ENCODE data around the gene NOS3. TPM values are rescaled to one million over a fixed set of nuclear protein-coding genes. Genes with fewer than 3 reads are reported as not detected.

NOS3 gene
- polyA plus RNA-seq, 1 experiment = 1.3 TPM

DNA sequence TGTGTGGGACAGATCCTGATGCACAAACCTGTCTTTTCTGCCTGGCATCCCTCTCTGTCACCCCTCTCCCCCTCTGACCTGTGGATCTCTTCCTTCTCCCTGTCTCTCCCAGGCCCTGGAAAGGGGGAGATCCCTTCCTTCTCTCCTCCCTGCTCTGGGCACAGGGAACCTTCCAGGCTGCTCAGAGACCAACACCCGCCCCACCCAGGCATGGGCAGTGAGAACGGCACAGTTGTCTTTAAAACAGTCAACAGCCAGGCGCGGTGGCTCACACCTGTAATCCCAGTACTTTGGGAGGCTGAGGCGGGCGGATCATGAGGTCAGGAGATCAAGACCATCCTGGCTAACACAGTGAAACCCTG, 47.4 kb upstream of the NOS3 start:
- no peak for DNase-seq (ENCODE audit: low read depth)
- TF ChIP-seq, protein P1, sequence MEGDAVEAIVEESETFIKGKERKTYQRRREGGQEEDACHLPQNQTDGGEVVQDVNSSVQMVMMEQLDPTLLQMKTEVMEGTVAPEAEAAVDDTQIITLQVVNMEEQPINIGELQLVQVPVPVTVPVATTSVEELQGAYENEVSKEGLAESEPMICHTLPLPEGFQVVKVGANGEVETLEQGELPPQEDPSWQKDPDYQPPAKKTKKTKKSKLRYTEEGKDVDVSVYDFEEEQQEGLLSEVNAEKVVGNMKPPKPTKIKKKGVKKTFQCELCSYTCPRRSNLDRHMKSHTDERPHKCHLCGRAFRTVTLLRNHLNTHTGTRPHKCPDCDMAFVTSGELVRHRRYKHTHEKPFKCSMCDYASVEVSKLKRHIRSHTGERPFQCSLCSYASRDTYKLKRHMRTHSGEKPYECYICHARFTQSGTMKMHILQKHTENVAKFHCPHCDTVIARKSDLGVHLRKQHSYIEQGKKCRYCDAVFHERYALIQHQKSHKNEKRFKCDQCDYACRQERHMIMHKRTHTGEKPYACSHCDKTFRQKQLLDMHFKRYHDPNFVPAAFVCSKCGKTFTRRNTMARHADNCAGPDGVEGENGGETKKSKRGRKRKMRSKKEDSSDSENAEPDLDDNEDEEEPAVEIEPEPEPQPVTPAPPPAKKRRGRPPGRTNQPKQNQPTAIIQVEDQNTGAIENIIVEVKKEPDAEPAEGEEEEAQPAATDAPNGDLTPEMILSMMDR (IDR thresholded peaks at IDR 0.05; ENCODE audit: insufficient read depth, low read depth, low read length) = no peak
- Histone ChIP-seq H3K27me3 (ENCODE audit: control insufficient read depth, insufficient read depth, low read length) (peaks cover 5% of the 10 kb centered on the region; the same call in 1 of the 2 replicates), H3K4me3 (ENCODE audit: low read depth, low read length) (no peak overlapping the region), H3K36me3 (ENCODE audit: control insufficient read depth, insufficient read depth, low read length) (no peaks in the 10 kb centered on the region)
- CTCF ChIA-PET = no interaction called here
- POLR2A ChIA-PET = no interaction called here

DNA sequence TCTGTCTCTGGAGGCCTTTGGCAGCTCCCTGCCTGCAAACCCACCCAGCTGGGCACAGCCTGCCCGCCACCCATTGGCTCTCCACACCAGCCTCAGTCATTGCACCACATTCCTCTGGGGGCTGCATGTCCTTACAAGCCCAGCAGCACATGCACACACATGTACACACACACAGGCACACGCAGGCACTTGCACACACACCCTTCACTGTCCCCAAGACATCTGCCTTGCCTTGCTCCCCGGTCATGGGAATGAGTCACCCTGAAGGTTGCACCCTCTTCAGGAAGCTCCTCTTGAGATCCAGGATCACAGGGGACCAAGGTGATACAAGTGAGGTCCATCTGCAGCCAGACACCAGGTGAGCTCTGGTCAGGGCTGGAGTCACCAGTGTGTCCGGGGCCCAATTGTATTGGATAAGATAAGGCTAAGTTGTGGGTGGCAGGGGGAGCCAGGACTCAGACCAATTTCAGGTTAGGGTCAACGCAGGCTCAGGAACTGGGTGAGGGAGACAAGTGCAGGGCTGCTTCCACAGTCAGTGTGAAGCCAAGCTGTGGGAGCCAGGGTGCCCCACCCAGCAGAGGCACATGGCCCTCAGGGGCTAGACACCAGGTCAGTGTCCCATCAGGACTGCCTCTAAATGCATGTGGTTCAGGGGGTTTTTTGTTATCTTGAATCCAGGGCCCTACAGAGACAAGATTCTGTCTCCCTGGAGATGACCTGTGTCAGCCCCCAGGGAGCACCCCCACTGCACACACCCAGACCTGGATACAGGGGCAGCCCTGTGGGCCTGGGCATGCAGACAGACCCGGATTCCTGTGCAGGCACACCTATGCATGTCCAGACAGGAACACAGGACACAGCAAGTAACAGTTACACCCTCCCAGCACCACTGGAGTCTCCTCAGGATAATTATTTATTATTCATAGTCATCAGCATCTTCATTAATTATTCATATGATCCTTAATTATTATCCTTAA, 46.5 kb upstream of the NOS3 start:
- POLR2A ChIA-PET = no interaction called here
- DNase-seq (ENCODE audit: low read depth) = no peak
- peaks cover 5% of the 10 kb centered on the region; the same call in 1 of the 2 replicates for H3K27me3 ChIP-seq (ENCODE audit: control insufficient read depth, insufficient read depth, low read length)
- TF ChIP-seq, protein P1 (IDR thresholded peaks at IDR 0.05; ENCODE audit: insufficient read depth, low read depth, low read length) = no peak
- CTCF ChIA-PET = interaction anchor here (0.7 kb wide), 1 partner anchor 41 kb away, joined by 3 read pairs; no protein-coding TSS in a partner anchor
- no peaks in the 10 kb centered on the region for H3K36me3 ChIP-seq (ENCODE audit: control insufficient read depth, insufficient read depth, low read length)
- no peak overlapping the region for H3K4me3 ChIP-seq (ENCODE audit: low read depth, low read length)

DNA sequence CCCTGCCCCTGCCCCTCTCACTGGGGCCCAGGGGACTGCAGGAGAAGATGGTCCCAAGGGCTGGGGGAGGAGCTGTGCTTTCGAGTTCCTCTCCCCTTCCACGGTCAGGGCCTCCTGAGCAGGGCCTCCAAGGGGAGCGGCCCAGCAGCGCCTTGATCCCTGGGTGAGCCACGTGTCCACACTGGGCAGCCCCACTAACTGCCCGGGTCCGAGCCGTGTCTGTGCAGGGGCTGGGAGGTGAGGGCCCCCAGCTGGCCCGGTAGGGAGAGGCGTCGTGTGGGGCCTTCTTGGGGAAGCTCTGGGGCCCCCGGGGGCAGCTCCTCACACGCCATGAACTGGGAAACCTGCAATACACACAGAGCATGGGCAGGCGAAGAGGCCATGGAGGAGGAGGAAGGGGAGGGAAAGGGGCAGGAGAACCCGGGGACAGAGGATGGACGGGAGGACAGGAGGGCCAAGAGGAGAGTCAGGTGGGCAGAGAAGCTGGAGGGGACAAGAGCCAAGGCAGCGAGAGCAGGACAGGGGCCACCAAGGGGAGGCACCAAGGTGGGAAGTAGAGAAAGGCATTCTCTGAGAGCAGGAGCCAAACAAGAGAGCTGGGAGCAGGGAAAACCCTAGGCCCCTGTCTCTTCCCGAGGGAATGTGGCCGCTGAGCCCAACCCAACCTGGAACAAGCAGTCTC, 45.5 kb upstream of the NOS3 start:
- H3K27me3 ChIP-seq (ENCODE audit: control insufficient read depth, insufficient read depth, low read length) = peaks cover 5% of the 10 kb centered on the region; the same call in 1 of the 2 replicates
- H3K4me3 ChIP-seq (ENCODE audit: low read depth, low read length) = no peak overlapping the region
- POLR2A ChIA-PET = no interaction called here
- CTCF ChIA-PET = interaction anchor here (0.7 to 1.1 kb wide), 2 partner anchors 17 to 40 kb away, joined by 3 to 5 read pairs; no protein-coding TSS in a partner anchor
- no peaks in the 10 kb centered on the region for H3K36me3 ChIP-seq (ENCODE audit: control insufficient read depth, insufficient read depth, low read length)
- TF ChIP-seq, protein P1 (IDR thresholded peaks at IDR 0.05; ENCODE audit: insufficient read depth, low read depth, low read length) = no peak
- no peak for DNase-seq (ENCODE audit: low read depth)

DNA sequence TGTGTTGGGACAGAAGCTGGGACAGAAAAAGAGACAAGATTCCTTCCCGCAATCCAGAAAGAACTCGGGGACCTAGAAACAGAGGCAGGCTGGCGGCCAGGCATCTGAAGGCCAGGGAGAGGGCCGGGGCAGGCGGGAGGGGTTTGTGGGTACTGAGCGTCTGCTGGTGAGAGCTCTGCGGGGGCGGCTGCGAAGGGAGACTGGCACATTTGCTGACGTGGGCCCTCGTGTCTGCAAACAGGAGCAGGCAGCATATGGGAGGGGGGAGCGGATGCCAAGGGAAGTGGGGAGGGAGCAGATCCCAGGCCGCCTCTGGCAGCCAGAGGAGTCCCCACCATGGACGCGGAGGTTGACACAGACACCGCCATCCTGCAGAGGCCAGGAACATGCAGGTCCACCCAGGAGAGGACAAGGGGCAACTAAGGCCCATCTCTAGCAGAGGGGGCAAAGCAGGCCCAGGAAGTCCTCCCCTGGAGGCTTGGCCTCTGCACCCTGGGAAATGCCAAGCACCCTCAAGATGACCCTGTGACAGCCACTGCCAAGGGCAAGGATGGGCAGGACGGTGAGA, 44.9 kb upstream of the NOS3 start:
- DNase-seq (ENCODE audit: low read depth) = no peak
- peaks cover 4% of the 10 kb centered on the region; the same call in 1 of the 2 replicates for H3K27me3 ChIP-seq (ENCODE audit: control insufficient read depth, insufficient read depth, low read length)
- POLR2A ChIA-PET = no interaction called here
- CTCF ChIA-PET = interaction anchor here (1.1 kb wide), 1 partner anchor 17 kb away, joined by 5 read pairs; no protein-coding TSS in a partner anchor
- TF ChIP-seq, protein P1 (IDR thresholded peaks at IDR 0.05; ENCODE audit: insufficient read depth, low read depth, low read length) = no peak
- no peaks in the 10 kb centered on the region for H3K36me3 ChIP-seq (ENCODE audit: control insufficient read depth, insufficient read depth, low read length)
- H3K4me3 ChIP-seq (ENCODE audit: low read depth, low read length) = no peak overlapping the region
